NCI-H510A (cell line): Measurements from ENCODE around the gene NFASC.

Experiments
- DNase-seq: peaks from one replicate; lab custom pipeline; 2025; lab: John Stamatoyannopoulos, UW

NFASC gene

DNA sequence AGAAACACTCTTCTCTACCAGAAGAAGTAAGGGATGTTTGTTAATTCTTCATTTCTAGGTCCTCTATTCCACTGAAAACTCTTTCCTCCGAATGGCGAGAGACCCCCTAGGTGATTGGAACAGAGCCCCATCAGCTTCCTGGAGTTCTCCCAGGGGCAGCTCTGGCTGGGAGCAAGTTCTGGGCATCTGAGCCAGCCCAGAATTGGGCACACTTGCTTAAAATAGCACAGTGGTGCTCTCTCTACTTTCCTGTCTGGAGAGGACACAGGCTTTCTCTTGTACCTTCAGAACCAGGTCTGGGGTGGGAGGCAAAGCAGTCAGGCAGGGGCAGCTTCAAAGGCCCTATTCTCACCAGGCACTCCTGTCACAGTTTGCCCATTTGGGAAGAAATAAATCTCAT is 89.2 kb downstream of the NFASC start:
- DNase-seq = no peak

DNA sequence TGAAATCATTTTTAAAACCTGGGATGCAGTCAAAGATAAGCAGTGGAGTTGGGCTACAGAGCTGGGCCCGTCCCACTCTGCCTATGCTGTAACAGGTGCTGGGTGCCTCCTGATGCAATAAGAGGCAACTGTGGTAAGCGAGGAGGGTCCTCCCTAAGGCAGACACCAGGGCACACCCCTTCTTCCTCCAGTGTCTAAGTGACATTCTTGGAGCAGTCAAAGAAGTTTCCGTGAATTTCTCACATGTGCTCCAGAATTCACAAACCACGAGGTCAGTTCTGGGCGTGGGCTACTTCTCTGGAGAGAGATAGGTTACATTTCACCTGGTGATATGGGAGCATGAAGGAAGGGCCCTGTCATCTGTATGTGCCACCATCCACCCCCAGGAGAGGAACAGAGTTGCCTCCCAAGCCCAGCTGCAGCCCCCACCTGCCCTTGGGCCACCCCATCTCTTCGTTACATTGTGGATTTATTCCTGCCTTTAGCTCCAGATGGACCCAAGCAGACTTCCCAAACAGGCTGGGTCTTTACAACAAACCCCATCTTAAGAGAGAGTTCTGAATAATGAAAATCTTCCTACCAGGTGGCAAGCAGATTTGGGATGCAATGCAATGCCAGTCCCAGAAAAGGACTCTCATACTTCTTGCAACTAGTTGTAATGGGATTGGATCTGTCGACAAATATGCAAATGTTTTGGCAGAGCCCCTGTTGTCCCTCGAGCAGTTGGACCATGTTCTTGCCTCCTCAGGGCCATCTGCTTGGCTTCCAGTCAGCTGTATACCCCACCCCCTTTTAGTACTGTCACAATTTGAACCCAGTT is 89.9 kb downstream of the NFASC start:
- no peak for DNase-seq

DNA sequence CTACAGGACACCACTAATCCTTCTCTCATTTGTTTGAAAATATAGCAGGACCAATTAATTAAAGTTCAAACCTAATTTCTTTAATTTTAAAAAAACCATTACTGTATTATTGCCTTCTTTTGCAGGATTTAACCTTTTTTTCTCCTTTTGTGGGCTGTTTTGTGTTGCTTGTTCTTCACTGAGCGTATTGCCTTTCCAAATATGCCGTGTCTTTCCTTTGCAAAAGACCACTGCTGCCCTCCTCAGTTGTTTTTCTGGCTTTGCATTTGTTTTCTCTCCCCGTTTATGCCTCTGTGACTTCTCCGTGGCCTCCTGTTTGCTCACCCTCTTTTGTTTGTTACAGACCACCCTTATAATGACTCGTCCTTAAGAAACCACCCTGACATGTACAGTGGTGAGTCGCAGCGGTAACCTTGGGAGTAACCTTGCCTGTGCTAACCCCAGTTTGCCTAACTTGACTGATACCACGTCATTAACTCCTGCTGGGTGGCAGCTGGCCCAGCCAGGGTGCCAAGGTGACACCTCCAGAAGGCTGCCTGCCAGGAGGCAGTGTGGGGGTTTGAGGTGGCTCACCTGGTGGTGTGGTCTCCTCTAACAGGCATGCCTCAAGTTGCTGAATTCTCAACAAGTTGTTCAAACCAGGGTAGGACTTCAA is 91.2 kb downstream of the NFASC start:
- DNase-seq = no peak

DNA sequence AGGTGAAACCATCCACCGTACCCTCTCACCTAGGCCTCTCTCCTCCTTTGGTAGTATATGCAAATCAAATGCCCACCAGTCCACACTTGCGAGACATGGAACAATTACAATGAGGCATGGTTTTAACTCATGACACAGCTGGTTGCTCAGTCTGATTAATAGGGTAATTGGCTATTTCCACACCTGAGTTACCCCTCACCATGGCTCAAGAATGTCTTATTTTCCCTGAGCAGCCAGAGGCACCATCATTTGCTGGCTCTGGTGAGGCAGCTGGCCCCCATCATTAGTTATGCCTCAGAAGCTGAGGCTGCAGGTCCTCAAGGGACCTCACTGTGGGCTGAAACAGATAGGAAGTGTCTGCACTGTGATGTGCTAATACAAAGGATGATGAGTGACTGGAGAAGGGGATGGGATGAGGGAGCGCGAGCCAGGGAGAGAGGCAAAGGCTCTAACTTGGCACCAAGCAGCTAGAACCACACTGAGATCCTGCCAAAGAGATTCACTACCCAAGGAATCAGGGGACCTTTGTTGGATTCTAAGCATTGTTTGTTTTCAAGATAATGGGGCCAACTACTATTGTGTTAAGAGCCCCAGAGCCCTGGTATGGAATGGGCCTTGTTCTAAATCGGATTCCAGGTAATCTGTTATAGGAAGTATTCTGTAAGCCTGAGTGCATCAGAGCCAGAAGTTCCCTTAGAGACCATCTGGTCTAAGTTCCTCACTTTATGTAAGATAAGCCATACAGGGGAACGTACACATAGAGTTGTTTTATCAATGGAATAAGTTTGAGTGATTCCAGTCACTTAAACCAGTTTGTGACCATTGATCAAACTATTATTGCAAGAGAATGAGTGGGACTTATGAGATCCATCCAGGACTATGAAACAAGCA is 92.3 kb downstream of the NFASC start:
- no peak for DNase-seq

DNA sequence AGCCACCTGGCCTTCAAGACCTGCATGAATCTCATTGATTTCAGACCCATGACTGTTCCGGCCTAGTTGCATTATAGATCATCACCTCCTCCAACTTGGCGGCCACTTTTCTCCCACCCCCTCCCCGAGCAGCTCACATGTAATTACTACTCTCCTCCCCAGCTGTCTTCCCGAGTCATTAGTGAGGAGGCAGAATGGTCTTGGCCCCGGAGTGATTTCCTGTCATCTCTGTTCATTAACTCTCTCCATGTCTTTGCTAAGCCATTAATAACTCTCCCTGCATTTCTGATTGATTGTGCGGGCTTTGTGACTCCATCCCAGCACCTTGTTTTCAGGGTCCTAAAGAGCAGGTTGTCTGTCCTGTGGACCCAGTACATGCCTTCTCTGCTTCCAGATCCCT is 96.8 kb downstream of the NFASC start:
- no peak for DNase-seq

DNA sequence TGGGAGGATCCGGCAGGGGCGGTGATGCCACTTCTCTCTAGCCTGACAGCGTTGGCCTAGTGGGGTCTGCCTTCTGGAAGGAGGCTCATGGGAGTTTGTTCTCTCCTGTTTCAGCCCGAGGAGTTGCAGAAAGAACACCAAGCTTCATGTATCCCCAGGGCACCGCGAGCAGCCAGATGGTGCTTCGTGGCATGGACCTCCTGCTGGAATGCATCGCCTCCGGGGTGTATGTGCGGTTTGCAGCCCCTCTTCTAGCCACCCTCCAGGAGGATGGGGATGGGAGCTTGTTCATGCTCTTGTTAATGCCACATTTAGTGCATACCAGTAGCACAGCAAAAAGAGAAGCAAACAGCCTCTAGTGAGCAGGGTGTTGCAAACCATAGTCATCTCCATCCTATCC is 97.5 kb downstream of the NFASC start:
- DNase-seq = no peak

DNA sequence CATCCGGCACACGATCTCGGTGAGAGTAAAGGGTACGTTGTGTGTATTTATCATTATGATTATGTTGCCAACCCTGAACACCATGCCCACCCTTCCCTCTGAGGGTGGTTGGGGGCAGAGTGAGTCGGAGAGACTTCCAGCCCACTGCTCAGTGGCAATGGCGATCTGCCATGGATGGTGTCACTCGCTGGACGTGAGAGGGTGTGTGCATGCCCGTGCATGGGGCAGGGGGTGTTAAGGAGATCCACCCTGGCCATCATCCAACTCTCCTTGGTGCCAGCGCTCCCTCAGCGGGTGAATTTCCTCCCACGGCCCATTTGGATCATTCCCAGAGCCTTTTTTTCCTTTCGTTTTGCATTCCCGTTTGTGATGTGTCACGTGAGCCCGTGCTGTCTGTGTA is 98.3 kb downstream of the NFASC start:
- no peak for DNase-seq

DNA sequence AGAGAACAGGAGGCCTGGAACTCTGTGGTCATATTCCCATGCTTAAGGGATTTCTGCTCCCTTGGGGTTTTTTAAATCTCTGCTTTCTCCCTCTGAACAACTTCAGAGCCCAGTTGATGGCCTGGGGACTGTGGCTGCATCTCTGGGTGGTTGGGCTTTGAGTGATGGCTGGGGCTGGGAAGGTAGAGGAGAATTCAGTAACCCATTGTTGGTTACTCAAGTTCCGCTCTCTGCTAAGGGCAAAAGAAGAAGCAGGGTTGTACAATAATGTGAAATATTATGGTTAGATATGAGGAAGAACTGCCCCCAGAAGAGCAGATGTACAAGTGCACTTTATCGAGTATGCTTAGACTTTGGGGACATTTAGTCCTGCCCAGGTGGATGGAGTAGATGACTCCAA is 100.3 kb downstream of the NFASC start:
- DNase-seq = no peak

DNA sequence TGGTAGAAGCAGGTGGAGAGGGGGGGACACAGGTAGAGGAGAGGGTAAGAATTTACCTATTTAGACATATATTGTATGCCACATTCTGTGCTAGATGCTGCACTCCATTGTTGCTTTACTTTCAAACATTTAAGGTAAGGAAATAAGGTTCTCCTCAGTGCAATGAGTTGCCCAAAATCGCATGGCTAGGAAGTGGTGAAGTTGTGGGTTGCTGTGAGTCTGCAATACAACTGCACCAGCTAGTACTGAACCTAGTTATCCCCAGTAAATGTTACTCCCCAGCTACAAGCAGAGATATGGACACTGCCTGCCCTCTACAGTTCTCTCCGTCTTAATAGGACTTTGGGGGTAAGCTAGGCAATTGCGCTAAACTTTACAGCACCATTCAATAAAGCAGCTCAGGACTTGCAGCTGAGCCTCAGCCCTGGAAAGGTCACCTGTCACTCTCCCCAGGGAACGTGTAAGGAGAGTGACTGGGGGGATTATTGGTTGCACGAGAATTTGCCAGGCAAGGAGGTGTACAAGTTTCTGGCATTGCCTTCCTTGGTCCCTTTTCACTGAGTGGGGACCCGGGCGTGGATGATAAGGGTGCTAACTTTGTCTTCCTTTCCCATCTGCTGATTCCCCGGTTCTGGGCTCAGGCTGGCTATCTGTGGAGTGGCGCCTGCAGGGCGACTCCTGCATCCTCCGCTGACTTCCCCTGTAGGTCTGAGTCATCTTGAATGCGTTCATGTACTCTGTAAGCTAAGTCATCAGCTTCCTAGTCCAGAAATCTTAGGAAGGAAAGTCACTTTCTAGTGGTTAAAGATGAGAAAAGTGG is 101.1 kb downstream of the NFASC start:
- DNase-seq = no peak

DNA sequence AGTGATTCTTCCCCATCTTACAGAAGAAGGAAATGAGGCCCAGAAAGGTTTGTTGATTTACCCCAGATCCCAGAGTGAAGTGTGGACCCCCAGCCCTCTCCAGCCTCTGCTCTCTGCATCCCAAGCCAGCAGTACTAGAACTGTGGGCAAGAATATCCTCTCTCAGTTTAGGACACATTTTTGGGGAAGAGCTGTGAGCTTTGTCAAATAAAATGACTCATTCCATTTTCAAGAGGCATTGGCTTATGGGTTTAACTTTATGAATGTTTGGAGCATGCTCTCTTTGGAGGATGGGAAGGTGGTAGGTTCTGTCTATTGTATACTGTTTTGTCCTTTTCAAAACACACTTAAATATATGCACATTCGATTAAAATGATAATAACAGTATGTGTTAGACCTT is 101.8 kb downstream of the NFASC start:
- DNase-seq = no peak

DNA sequence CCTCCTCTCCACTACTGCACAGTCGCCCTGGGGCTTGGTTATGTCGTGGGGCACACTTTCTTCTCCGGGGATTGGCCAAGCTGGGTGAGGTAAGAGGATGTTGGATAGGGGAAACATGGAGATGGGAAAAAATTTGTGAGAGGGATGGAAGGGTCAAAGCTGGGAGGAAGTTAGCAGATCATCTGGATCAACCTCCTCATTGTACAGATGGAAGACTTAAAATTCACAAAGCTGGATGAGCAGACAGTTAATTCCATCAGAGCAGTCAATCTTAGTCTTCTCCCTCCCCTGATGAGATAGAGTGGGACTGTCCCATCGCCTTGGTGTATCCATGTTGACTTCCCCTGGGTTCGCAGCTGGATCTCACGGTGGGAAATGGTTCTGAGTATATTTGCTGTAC is 102.8 kb downstream of the NFASC start:
- DNase-seq = no peak

DNA sequence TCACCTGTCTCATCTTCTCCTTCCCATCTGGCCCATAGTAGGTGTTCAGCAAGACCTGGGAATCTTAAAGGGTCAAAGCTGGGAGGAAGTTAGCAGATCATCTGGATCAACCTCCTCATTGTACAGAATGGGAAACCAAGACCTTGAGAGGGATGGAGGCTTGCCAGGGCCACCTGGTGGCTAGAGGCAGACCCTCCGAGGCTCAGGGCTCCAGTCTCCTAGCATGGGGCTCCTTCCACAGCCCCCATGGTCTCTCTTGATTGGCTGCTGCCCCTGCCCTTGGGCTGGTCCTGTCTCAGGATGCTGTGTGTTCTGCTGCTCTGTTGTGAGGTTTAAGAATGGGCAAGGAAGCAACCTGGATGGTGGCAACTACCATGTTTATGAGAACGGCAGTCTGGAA is 103.7 kb downstream of the NFASC start:
- no peak for DNase-seq

DNA sequence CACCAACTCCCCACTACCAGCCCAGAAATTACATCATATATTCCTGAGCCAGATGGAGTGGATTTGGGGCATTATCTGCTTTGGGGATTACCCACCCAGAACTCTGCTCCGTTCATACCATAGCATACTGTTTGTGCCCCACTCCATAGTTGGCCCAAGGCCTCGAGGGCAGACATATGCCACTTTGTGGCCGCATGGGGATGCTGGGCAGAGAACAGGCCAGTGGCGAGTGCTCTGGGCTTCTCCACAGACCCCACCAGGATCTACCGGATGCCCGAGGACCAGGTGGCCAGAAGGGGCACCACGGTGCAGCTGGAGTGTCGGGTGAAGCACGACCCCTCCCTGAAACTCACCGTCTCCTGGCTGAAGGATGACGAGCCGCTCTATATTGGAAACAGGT is 104.4 kb downstream of the NFASC start:
- no peak for DNase-seq

DNA sequence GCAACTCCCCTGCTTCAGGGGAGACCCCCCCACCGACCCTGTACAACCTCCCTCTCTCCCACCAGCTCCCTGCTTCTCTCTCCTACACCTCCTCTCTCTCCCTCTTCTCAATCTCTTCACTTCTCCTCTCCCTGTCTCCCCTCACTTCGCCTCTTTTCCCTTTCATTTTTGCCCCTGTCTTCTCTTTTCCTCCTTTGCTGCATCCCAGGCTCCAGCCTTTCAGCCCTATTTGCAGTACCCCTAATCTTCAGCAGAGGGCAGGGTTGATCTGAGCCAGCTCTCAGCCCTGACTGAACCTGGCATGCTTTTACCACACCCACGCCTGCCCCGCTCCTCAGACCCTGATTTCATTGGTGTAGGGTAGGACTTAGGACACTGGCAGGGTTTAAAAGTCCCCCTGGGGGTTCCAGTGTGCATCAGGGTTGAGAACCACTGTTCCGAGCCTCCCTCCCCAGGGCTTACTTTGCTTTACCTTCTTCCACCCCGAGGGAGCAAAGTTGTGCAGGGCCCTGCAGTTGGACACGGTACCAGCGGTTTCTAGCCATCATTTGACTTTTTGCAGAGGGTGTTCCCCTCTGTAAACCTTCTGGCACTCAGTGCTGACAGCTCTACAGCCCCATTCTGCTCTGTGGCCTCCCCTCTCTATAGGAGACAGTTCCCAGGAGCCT is 105.0 kb downstream of the NFASC start:
- no peak for DNase-seq

DNA sequence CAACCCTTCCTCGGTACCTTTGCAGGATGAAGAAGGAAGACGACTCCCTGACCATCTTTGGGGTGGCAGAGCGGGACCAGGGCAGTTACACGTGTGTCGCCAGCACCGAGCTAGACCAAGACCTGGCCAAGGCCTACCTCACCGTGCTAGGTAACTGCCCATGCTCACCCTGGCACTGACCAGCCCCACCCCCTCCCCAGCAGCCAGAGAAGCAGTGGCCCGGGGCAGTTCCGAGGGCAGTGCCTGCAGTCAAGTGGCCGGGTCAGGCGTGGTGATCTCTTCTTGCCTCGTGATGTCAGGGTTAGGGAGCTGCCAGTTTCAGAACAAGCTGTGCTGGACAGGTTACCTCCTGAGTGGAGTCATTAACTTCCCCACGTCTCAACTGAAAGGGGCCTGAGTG is 106.0 kb downstream of the NFASC start:
- DNase-seq = no peak

DNA sequence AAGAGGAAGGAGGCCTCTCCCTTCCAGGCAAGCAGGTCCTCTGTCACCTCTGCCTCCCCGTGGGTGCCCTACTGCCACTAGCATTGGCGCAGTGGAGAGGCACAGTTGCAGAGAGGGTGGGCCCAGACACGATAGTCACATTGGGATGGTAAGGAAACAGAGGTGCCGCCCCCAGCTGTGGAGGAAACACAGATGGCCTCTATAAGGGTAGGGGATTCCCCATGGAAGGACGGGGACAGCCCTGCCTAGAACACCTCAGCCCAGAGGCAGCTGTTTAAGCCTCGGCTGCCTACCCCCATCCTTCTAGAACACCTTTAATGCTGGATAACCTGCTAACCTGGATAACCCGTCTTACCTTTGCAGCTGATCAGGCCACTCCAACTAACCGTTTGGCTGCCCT is 106.7 kb downstream of the NFASC start:
- no peak for DNase-seq

DNA sequence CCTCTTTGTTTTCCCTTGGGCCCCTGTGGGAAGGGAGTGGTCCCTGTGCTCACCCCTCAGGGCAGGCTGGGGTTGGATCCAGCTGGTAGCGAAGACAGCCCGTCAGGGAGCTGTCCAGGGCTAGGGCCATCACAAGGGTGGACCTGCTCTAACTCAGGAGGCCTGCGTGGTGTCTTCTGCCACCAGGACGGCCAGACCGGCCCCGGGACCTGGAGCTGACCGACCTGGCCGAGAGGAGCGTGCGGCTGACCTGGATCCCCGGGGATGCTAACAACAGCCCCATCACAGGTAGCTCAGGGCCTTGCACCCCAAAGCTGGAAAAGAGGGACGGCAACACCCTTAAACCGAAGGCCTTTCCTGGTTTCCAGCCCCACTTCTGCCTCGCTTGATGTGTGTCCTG is 108.1 kb downstream of the NFASC start:
- no peak for DNase-seq

DNA sequence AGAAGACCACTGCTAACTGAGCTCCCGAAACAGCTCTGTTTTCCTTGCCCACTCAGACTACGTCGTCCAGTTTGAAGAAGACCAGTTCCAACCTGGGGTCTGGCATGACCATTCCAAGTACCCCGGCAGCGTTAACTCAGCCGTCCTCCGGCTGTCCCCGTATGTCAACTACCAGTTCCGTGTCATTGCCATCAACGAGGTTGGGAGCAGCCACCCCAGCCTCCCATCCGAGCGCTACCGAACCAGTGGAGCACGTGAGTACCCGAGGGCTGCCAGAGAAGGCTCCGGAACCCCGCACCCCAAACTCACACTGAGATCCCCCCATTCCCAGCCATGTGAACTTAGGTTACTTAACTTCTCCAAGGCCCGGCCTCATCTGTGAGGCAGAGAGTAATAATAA is 108.6 kb downstream of the NFASC start:
- DNase-seq = no peak

DNA sequence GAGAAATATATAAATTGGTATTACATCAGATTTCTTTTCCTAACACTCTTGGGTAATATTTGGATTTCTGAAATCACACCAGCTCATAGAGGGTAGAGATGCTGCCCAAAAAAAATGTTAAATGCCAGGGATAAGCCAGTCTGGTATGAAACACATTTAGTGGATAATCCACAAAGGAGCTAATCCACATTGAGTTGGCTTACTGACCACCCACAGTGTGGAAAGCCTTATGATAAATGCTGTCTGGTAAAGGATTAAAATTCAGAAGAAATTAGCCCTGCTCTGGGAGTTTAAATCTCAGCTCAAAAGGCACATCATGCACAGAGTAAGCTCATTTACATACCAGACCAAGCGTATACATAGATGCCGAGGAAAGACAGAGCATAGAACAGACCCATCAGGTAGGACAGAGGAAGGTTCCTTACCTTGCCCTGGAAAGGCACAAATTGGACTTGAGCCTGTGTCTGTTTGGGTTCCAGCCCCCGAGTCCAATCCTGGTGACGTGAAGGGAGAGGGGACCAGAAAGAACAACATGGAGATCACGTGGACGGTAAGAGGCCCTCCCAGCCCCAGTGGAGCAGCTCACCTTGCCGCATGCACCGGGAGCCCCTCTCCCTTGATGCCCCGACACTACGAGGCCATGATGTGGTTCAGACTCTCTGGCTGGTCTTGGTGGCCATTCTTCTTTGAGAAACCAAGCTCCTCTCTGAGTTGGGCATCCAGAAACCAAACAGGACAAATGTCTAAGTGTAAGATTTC is 109.4 kb downstream of the NFASC start:
- DNase-seq = no peak

DNA sequence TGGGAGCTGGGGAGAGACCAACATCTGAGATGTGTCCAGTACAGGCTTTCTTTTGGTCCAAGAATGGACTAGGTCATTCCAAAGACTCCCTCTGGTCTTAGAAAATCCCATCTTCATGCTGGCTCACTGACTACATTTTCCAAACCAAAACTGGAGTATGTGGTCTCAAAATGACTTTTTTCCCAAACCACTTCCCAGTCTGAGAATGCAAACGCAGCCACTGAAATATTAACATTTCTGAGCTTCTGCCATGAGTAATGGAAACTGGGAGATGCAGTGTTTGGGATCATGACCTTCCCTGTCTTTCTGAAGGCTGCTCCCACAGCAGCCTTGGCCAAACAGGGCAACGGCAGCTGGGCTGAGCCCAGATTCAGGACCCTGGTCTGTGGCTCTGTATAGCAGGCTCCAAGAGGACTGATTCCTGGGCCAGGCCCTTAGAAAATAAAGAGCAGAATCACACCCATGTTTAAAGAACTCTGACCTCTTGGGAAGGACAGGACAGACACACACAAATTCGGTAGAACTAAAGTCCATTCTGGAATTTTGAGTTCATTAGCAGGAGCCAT is 110.3 kb downstream of the NFASC start:
- DNase-seq = no peak
